GM12878 (cell line): ENCODE results near the gene SMIM13. TPM values are rescaled to one million over a fixed set of nuclear protein-coding genes. Genes with fewer than 3 reads are reported as not detected.

Source experiments
- ATAC-seq: fragments of 200-7000 bp; cut with Tn5 transposase; 3 replicates; pipeline ENCODE4 v1.9.1; 2020; ENCODE audit warnings: mild to moderate bottlenecking, moderate library complexity
- BruUV-seq: library from RNA; stranded (reverse); fragments of 400-500 nt; replicated peaks from 2 replicates; lab custom pipeline; 2021; lab: Mats Ljungman, UMichigan
- CTCF ChIA-PET: fragments of 300-600 bp; sonication (Branson Sonifier 250); formaldehyde crosslinking; extraction: SDS; loops from one replicate; lab custom pipeline; 2021; ENCODE audit warnings: inconsistent platforms; lab: Yijun Ruan, JAX
- POLR2A ChIA-PET: fragments of 350-600 bp; formaldehyde crosslinking; extraction: SDS; loops from one replicate; lab custom pipeline; 2021; ENCODE audit warnings: inconsistent platforms; lab: Charles Lee
- RAD21 ChIA-PET: fragments of 300-600 bp; sonication (Branson Sonifier 250); formaldehyde crosslinking; loops from one replicate; lab custom pipeline; 2023; ENCODE audit warnings: antibody characterized with exemption; ENCODE audit not compliant: unreplicated experiment; lab: Charles Lee
- SMC1A ChIA-PET: fragments of 300-600 bp; sonication (Branson Sonifier 250); formaldehyde crosslinking; loops from one replicate; lab custom pipeline; 2023; ENCODE audit not compliant: unreplicated experiment, uncharacterized antibody; lab: Charles Lee
- DNase-seq: peaks from one replicate; pipeline ENCODE4 v3.0.0-alpha.2; 2011; ENCODE audit warnings: low read depth, low spot score
- FAIRE-seq: peaks from 3 replicates; lab custom pipeline; 2011; peaks lifted over from hg19 to GRCh38; lab: Jason Lieb, UNC
- H2AFZ ChIP-seq: 2 replicates; pipeline ENCODE4 v1.6.0; 2011; ENCODE audit warnings: low read depth, low read length, control low read depth; ENCODE audit not compliant: control insufficient read depth
- H3K27ac ChIP-seq: 2 replicates; pipeline ENCODE4 v1.5.1; 2011; ENCODE audit warnings: control low read depth; ENCODE audit not compliant: control insufficient read depth, insufficient read depth
- H3K27me3 ChIP-seq, 2 experiments: replicated peaks in 1 of 2; 2 replicates each; pipeline versions ENCODE4 v1.6.0 to v1.6.1; 2011; ENCODE audit warnings: low read length in 1 of 2; ENCODE audit not compliant: control insufficient read depth in 2 of 2, insufficient read depth in 2 of 2
- H3K36me3 ChIP-seq, 2 experiments: 2 replicates each; pipeline ENCODE4 v1.5.1; 2011; ENCODE audit warnings: low read length in 1 of 2; ENCODE audit not compliant: control insufficient read depth in 2 of 2, insufficient read depth in 2 of 2
- H3K4me1 ChIP-seq: 2 replicates; pipeline ENCODE4 v1.6.1; 2011; ENCODE audit warnings: mild to moderate bottlenecking, low read length, moderate library complexity, mixed read lengths; ENCODE audit not compliant: control insufficient read depth, insufficient read depth
- H3K4me2 ChIP-seq: 2 replicates; pipeline ENCODE4 v1.6.0; 2011; ENCODE audit warnings: control low read depth; ENCODE audit not compliant: control insufficient read depth, insufficient read depth
- H3K4me3 ChIP-seq: fragments of 200-600 bp; sonication (generic); 2 replicates; pipeline ENCODE4 v1.5.1; 2016
- H3K79me2 ChIP-seq: 2 replicates; pipeline ENCODE4 v1.6.0; 2011; ENCODE audit warnings: low read length; ENCODE audit not compliant: control insufficient read depth, insufficient read depth
- H3K9ac ChIP-seq: 2 replicates; pipeline ENCODE4 v1.8.0; 2011; ENCODE audit warnings: low read length, control low read depth, mixed read lengths; ENCODE audit not compliant: control insufficient read depth, insufficient read depth
- H3K9me3 ChIP-seq: replicated peaks from 3 replicates; pipeline ENCODE4 v1.5.1; 2011; ENCODE audit warnings: mild to moderate bottlenecking, low read length; ENCODE audit not compliant: control insufficient read depth, insufficient read depth
- H4K20me1 ChIP-seq: 2 replicates; pipeline ENCODE4 v1.6.0; 2011; ENCODE audit not compliant: control insufficient read depth, insufficient read depth
- ATF2 ChIP-seq: IDR thresholded peaks from 2 replicates; pipeline ENCODE4 v1.6.1; 2012; ENCODE audit warnings: low read length, inconsistent platforms
- CHD2 ChIP-seq: IDR thresholded peaks from 2 replicates; pipeline ENCODE4 v1.6.1; 2011; ENCODE audit warnings: low read depth, low read length, improper control_type of control experiment, borderline replicate concordance
- GABPA ChIP-seq: IDR thresholded peaks from 2 replicates; pipeline ENCODE4 v1.6.1; 2014; ENCODE audit warnings: antibody characterized with exemption, low read depth, mild to moderate bottlenecking, inconsistent platforms
- IKZF1 ChIP-seq: fragments of 450-650 bp; conservative IDR thresholded peaks from 2 replicates; pipeline ENCODE4 v1.6.1; 2017; ENCODE audit warnings: antibody characterized with exemption, mild to moderate bottlenecking
- KDM1A ChIP-seq: fragments of 200-600 bp; sonication (generic); IDR thresholded peaks from 2 replicates; pipeline ENCODE4 v1.6.1; 2016; ENCODE audit warnings: borderline replicate concordance
- KLF5 ChIP-seq: fragments of 450-650 bp; IDR thresholded peaks from 2 replicates; pipeline ENCODE4 v1.6.1; 2014; ENCODE audit warnings: mild to moderate bottlenecking; ENCODE audit not compliant: partially characterized antibody
- NFYB ChIP-seq: IDR thresholded peaks from 2 replicates; pipeline ENCODE4 v1.6.1; 2011; ENCODE audit warnings: low read depth, mild to moderate bottlenecking, low read length, improper control_type of control experiment, moderate library complexity; ENCODE audit not compliant: insufficient read depth
- PAX8 ChIP-seq: fragments of 450-650 bp; IDR thresholded peaks from 2 replicates; pipeline ENCODE4 v1.6.1; 2017; ENCODE audit warnings: mild to moderate bottlenecking, moderate library complexity
- PML ChIP-seq: IDR thresholded peaks from 2 replicates; pipeline ENCODE4 v1.6.1; 2012; ENCODE audit warnings: low read length, inconsistent platforms
- POLR2A ChIP-seq: IDR thresholded peaks from 2 replicates; pipeline ENCODE4 v1.6.1; 2011; ENCODE audit warnings: low read depth, mild to moderate bottlenecking, low read length
- SUZ12 ChIP-seq: fragments of 200-600 bp; sonication (generic); IDR thresholded peaks from one replicate; pipeline ENCODE4 v1.6.1; 2018; ENCODE audit warnings: antibody characterized with exemption, mild to moderate bottlenecking; ENCODE audit not compliant: unreplicated experiment
- YBX1 ChIP-seq: fragments of 450-650 bp; IDR thresholded peaks from 2 replicates; pipeline ENCODE4 v1.6.1; 2016; ENCODE audit warnings: antibody characterized with exemption
- ZNF24 ChIP-seq: fragments of 450-650 bp; IDR thresholded peaks from 2 replicates; pipeline ENCODE4 v1.6.1; 2017; ENCODE audit warnings: antibody characterized with exemption, mild to moderate bottlenecking
- WGBS: methylation state at CpG from one replicate; pipeline ENCODE4 v1.1.6; 2016; ENCODE audit warnings: low lambda C conversion rate; ENCODE audit not compliant: insufficient replicate concordance, insufficient coverage; ENCODE audit errors: missing lambda C conversion rate; 5-methylcytosine and 5-hydroxymethylcytosine counted together
- in situ Hi-C: fragments of 300-500 bp; cut with MboI; formaldehyde crosslinking; loops from 9 replicates; pipeline ENCODE4 v1.14.3; 2018; ENCODE audit warnings: mixed read lengths
- intact Hi-C: fragments of 100-400 bp; cut with micrococcal nuclease; formaldehyde crosslinking; loops from one replicate; pipeline ENCODE4 v1.14.2; 2022; ENCODE audit not compliant: unreplicated experiment
- polyA plus RNA-seq, 11 experiments: library from polyadenylated mRNA; depleted of rRNA in 4 of 11; unstranded in 6 of 11; stranded (reverse) in 5 of 11; fragments of >200 nt; fragmentation: Nextera tagmentation in 4 of 11; fragmentation: Illumina TruSeq in 1 of 11; extraction: Ambion mirVana in 4 of 11; extraction: Trizol in 1 of 11; gene quantifications; 1 replicate in 1 of 11; 2 replicates in 10 of 11; pipeline versions ENCODE4 v1.2.1 to v1.2.3, GENCODE V29; 2011 to 2016; ENCODE audit warnings: inconsistent platforms in 2 of 11, missing spikeins in 2 of 11, low read depth in 1 of 11
- total RNA-seq, 4 experiments: library from RNA; depleted of rRNA in 3 of 4; stranded (reverse); fragments of >200 nt in 3 of 4; fragmentation: Illumina TruSeq in 1 of 4; extraction: Trizol in 1 of 4; gene quantifications; 2 replicates each; pipeline versions ENCODE4 v1.2.1 to v1.2.3, GENCODE V29; 2013 to 2021
- TF ChIP-seq, protein P1 (sequence below): fragments of 450-650 bp; formaldehyde crosslinking; IDR thresholded peaks from 2 replicates; pipeline ENCODE4 v1.5.0; 2022; ENCODE audit warnings: mild to moderate bottlenecking, missing genetic modification characterization
- TF ChIP-seq, protein P2 (sequence below): IDR thresholded peaks from 2 replicates; pipeline ENCODE4 v1.6.1; 2011; ENCODE audit warnings: borderline replicate concordance, low read depth, mild to moderate bottlenecking, moderate library complexity, low read length; ENCODE audit not compliant: insufficient read depth, poor library complexity, severe bottlenecking

SMIM13 gene
- total and polyA plus RNA-seq, 10 of the 15 experiments (the other 5 are each of a cell fraction or from before 2014, with no cell fraction given): 2.0 to 8.5 (median 4.7) TPM

GRCh38 chr6:11149551-11149950, 55.9 kb downstream of the SMIM13 start:
- Histone ChIP-seq H3K9me3 (no peaks in the 10 kb centered on the region), H3K4me2 (no peak overlapping the region), H4K20me1 (no peaks in the 10 kb centered on the region), H3K4me3 (no peak overlapping the region), H3K79me2 (no peaks in the 10 kb centered on the region), H3K4me1 (peaks cover 2% of the 10 kb centered on the region; the same call in 1 of the 2 replicates), H2AFZ (no peak overlapping the region), H3K27ac (no peak overlapping the region), H3K36me3 (no peaks in the 10 kb centered on the region), H3K27me3 (no peaks in the 10 kb centered on the region), H3K9ac (no peak overlapping the region)
- DNase-seq (no peak), ATAC-seq (no peak), FAIRE-seq (no peak)
- no TSS peak for BruUV-seq
- SMC1A ChIA-PET: interaction anchor here (0.6 to 14.1 kb wide), 3 partner anchors 128 to 414 kb away, joined by 3 to 208 read pairs (median 3); no protein-coding TSS in a partner anchor
- RAD21 ChIA-PET: interaction anchor here (1.7 to 3.9 kb wide), 2 partner anchors 347 to 426 kb away, joined by 4 to 19 read pairs; no protein-coding TSS in a partner anchor
- WGBS: 100% methylated on average over 3 of the region's 3 CpGs
- intact Hi-C loops: no loop called here
- POLR2A ChIA-PET: interaction anchor here (1.5 kb wide), 1 partner anchor 18 kb away, joined by 3 read pairs; no protein-coding TSS in a partner anchor
- CTCF ChIA-PET: interaction anchor here (1.1 to 7.0 kb wide), 2 partner anchors 346 to 426 kb away, joined by 3 to 59 read pairs; no protein-coding TSS in a partner anchor
- in situ Hi-C loops: loop anchor here (10.0 kb wide), 1 partner anchor 425 kb away; no protein-coding TSS in a partner anchor
- TF ChIP-seq ZNF24: no peak
- TF ChIP-seq IKZF1: no peak
- TF ChIP-seq YBX1: no peak
- TF ChIP-seq PAX8: no peak
- TF ChIP-seq GABPA: no peak
- no peak for TF ChIP-seq KDM1A
- no peak for TF ChIP-seq POLR2A
- TF ChIP-seq PML: no peak
- TF ChIP-seq KLF5: no peak
- TF ChIP-seq CHD2: no peak
- TF ChIP-seq, protein P1, sequence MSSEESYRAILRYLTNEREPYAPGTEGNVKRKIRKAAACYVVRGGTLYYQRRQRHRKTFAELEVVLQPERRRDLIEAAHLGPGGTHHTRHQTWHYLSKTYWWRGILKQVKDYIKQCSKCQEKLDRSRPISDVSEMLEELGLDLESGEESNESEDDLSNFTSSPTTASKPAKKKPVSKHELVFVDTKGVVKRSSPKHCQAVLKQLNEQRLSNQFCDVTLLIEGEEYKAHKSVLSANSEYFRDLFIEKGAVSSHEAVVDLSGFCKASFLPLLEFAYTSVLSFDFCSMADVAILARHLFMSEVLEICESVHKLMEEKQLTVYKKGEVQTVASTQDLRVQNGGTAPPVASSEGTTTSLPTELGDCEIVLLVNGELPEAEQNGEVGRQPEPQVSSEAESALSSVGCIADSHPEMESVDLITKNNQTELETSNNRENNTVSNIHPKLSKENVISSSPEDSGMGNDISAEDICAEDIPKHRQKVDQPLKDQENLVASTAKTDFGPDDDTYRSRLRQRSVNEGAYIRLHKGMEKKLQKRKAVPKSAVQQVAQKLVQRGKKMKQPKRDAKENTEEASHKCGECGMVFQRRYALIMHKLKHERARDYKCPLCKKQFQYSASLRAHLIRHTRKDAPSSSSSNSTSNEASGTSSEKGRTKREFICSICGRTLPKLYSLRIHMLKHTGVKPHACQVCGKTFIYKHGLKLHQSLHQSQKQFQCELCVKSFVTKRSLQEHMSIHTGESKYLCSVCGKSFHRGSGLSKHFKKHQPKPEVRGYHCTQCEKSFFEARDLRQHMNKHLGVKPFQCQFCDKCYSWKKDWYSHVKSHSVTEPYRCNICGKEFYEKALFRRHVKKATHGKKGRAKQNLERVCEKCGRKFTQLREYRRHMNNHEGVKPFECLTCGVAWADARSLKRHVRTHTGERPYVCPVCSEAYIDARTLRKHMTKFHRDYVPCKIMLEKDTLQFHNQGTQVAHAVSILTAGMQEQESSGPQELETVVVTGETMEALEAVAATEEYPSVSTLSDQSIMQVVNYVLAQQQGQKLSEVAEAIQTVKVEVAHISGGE (CRISPR knock-in tag): no peak
- no peak for TF ChIP-seq NFYB
- no peak for TF ChIP-seq SUZ12
- TF ChIP-seq ATF2: no peak
- TF ChIP-seq, protein P2, sequence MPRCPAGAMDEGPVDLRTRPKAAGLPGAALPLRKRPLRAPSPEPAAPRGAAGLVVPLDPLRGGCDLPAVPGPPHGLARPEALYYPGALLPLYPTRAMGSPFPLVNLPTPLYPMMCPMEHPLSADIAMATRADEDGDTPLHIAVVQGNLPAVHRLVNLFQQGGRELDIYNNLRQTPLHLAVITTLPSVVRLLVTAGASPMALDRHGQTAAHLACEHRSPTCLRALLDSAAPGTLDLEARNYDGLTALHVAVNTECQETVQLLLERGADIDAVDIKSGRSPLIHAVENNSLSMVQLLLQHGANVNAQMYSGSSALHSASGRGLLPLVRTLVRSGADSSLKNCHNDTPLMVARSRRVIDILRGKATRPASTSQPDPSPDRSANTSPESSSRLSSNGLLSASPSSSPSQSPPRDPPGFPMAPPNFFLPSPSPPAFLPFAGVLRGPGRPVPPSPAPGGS: no peak
- TF ChIP-seq, all 136 proteins: peak for 0
